Breast epithelium (tissue), 3 donors: ENCODE results near the gene UNC13C.

Experiments
- CTCF ChIP-seq, 3 donors: fragments of 450-650 bp; IDR thresholded peaks; one replicate each; pipeline ENCODE4 v1.5.1; 2016 to 2017; ENCODE audit warnings: antibody characterized with exemption in 3 of 3, mild to moderate bottlenecking in 3 of 3, moderate library complexity in 3 of 3
- POLR2A ChIP-seq: fragments of 450-650 bp; IDR thresholded peaks from one replicate; pipeline ENCODE4 v1.6.1; 2016; ENCODE audit warnings: antibody characterized with exemption, mild to moderate bottlenecking, moderate library complexity
- POLR2AphosphoS5 ChIP-seq, 3 donors: sonication (generic); formaldehyde crosslinking; IDR thresholded peaks; one replicate each; pipeline ENCODE4 v1.6.1; 2017; ENCODE audit warnings: antibody characterized with exemption in 3 of 3

DNA sequence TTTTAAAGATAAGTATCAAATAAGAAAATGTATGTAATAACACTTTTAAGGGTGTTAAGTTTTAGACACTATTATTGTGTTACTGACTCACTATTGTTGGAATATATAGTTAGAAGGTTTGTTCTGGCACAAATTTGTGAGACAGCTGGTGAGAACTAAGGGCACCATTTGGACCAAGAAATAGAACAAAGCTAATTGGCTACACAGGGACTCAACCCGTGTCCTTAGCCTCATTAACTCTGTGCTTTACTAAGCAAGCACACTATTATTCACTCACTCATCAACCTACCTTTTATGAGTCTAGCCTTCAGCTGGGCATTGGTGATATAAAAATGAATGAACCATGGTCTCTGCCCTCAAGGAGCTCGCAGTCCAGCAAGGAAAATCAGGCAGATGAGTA, 4.1 kb upstream of the UNC13C start:
- no peak for TF ChIP-seq CTCF (IDR thresholded peaks at IDR 0.05)
- TF ChIP-seq POLR2A: no peak
- no peak for TF ChIP-seq POLR2AphosphoS5 (IDR thresholded peaks at IDR 0.05)
